NCI-H2029 treated with DMSO at 0.1 percent for 48 hours (cell line): ENCODE measurements around the gene SETD1B.
"Not testable (repeated sequence)": the region's sequence is repeated elsewhere in the genome, so short reads cannot be mapped to it uniquely, and the experiment has no call there.

Experiments used
- DNase-seq: peaks from one replicate; lab custom pipeline; 2025; lab: John Stamatoyannopoulos, UW

The SETD1B gene

DNA sequence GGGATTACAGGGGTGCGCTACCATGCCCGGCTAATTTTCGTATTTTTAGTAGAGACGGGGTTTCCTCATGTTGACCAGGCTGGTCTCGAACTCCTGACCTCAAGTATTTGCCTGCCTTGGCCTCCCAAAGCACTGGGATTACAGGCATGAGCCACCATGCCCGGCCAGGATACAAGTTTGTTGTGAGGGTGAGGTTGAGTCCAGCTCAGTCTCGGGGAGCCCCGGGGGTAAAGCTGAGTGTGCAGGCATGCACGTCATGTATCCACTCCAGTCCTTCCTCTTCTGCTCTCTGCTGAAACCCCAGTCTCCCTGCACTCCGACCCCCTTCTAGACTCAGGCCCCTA is 54.5 kb downstream of the SETD1B start:
- DNase-seq, result no peak

DNA sequence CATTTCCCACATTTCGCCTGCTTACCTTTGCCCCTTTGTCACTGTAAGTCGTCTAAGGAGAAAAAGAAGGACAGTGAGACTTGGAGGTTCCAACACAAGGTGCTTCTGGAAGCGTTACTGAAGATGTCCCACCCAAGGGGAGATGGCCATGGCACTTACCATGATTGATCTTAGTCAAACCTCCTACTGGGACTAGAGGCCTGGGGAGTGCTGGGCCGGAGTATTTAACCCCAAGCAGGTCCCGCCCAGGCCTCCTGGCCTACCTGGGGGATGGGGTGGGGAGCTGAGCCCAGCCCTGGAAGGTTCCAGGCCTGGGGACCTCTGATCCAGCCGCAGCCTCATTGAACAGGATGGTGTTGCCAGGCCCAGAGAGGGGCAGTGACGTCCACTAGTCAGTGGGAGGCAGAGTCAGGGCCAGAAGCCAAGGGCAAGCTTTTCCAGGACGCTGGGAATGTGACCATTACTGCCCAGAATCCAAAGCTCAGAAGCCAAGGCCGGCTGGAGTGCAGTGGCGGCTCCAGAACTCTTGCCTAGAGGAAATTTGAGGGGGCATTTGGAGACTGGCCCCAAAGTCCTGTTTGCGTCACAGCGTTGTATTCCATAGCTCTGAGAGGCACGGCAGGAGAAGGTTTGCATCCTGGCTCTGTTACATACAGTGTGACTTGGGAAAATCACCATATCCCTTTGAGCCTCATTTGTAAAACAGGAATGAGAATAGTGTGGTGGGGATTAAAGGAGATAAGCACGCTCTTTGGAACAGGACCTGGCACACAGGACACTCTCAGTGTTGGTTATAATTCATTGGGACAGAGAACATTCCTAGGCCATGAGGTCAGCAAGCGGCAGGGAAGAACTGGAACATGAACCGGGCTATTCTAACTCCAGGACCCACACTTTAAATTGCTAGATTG is 55.1 kb downstream of the SETD1B start, which contains the start of gene HPD:
Gene HPD, minus strand, starts transcription at position 198 of the 911 bp plus-strand sequence. Its CDS starts 36 bp downstream, at position 162.
- no peak for DNase-seq

DNA sequence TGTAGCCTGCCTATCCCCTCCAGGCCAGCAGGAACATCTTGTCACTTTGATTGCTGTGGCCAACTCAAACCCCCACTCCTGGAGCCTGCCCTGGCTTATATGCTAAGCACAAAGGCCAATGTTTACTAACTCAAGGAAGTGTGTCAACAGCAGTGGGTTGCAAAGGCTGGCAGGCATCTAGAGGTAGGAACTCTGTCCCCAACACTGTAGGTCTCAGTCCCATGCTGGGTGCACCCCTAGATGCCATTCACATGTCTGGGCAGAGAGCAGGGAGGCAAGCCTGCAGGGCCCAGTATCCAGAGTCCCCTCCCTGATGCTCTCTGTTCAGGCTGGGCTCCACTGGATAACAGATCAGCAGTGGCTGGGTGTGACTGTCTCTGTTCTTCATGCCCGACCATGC is 56.4 kb downstream of the SETD1B start:
- no peak for DNase-seq

DNA sequence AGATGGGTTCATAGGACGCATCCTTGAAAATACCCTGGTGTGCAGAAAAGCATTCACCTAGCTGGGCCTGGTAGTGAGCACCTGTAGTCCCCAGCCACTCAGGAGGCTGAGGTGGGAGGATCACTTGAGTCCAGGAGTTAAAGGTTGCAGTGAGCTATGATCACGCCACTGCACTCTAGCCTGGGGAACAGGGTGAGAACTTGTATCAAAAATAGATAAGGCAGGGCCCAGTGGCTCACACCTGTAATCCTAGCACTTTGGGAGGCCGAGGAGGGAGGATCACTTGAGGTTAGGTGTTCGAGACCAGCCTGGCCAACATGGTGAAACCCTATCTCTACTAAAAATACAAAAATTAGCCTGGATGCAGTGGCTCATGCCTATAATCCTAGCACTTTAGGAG is 56.9 kb downstream of the SETD1B start:
- not testable (repeated sequence) for DNase-seq

DNA sequence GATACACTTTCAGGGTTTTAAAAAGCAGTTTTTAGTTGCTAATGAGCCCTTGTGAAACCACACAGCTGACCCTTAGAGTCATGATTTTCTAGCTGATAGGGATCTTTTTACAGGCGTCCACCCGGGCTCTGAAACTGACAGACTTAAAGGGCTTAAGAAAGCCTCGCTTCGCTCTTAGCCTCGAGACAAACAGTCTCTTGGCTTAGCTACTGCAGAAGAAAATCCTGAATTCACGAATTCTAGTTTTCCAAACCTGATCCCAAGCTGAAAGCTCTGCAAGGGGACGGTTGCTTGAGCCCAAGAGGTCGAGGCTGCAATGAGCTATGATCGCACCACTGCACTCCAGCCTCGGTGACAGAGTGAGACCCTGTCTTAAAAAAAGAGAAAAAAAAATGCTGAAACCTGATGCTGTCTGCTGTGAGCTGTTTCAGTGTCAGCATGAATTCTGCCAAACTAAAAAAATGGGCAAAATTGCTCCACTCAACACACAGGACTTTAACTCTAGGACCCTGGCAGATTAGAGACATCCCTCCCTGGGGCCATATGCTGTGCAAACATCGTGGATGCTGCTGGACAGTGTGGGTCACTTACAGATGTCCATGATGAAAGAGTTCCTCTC is 57.9 kb downstream of the SETD1B start:
- DNase-seq, result no peak

DNA sequence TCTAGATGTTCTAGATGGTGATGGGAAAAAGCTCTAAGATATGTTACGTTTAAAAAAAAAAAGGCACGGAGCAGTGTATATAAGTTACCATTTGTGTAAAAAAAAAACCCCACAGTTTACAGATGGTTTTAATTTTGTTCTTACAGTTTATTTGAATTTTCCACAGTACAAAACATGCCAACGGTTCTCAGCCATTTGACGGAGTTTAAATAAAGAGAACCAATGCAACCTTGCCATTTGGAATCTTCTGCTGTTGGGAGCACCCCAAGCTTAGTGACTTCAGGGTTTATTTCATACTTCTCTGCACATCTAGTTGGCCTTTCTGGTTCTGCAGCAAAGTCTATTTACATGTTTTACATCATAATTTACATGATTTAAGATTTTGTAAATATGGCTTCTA is 62.5 kb downstream of the SETD1B start:
- no peak for DNase-seq

DNA sequence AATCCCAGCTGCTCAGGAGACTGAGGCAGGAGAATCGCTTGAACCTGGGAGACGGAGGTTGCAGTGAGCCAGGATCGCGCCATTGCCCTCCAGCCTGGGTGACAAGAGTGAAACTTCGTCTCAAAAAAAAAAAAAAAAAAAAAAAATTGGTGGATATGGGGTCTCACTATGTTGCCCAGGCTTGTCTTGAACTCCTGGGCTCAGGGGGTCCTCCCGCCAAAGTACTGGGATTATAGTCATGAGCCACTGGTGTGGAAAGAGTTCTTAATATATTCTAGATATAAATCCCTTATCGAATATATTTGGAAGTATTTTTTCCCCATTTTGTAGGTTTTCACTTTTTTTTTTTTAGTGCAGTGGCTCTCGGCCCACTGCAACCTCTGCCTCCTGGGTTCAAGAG is 65.4 kb downstream of the SETD1B start:
- not testable (repeated sequence) for DNase-seq

DNA sequence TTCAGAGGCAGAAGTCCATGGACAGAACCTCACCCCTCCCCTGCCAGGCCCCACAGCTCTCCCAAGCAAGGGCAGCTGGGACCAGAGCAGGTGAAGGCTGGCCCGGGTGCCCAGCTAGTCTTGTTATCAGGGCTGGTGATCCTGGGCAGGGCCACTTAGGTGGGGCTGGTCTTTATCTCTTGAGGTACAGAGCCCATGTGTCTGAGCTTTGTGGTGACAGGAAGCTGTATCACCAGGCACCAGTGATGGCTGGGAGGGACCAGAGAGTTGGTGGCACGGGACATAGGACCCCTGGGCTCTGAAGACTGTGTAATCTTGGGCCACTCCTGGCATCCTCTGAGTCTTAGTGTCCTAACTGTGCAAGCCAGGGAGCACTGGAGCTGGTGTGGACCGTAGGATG is 67.7 kb downstream of the SETD1B start:
- no peak for DNase-seq

DNA sequence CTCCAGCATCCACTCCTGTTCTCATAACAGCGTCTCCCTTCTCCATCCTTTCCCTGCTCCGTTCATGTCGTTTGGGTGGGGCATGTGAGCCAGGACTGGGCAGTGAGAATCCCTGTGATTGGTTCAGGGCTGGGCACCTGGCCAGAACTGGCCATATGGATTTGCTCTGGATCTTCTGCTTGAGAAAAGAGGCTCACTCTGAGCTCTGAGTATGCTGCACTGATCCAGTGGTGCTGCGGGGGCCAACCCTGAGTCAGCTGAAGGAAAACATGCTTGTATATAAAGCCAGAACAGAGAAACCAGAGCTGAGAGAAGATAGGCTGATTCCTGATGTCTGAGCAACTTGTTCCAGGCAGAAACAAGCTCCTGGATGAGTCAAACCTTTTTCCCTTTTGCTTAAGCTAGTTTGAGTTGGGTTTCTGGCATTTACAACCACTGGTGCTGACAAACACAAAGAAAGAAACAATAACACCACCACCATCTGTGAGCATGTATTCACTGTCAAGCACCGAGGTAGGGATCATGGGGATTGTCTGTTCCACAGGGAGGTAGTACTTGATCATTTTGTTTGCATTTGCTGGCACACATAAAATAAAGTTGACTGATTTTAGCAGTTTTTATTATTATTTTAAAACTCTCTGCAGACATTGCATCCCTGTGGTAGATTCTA is 68.9 kb downstream of the SETD1B start:
- DNase-seq, result no peak

DNA sequence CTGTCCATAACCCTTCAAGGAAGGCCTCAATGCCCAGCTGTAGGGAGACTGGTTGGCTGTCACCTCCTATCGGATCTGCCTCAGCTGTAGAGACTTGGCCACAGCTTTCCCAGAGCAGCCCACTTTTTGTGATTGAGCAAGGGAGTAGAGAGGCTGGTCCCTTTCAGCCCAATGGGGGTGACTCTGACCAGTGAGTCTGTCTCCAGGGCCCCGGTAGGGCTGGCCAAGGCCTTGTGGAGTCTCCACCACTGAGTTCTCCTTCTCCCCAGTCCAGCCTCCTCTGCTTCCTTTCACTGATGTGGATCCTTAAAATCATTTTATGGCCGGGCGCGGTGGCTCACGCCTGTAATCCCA is 69.4 kb downstream of the SETD1B start:
- DNase-seq, result no peak

DNA sequence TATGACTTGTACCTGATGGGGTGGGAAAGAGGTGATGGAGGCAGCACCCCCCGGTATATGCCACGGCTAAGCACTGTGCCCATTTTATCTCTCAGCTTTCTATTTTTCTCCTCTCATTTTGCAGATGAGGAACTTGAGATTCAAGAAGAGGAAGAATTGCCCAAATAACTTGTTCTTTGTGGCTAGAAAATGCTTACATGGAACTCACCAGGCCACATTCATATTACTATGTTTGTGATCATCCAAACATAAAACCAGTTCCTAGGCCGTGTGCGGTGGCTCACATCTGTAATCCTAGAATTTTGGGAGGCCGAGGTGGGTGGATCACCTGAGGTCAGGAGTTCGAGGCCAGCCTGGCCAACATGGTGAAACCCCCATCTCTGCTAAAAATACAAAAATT is 70.3 kb downstream of the SETD1B start:
- no peak for DNase-seq

DNA sequence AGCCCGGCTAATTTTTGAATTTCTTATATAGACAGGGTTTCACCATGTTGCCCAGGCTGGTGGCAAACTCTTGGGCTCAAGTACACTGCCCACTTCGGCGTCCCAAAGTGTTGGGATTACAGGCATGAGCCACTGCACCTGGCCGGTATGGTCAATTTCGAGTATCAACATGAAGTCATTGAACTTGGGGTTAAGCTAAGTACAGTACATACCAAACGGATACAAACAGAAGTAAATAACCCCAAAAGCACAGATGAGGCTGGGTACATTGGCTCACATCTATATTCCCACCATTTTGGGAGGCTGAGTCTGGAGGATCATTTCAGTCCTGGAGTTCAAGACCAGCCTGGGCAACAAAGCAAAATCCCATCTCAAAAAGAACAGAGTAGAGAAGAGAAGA is 71.8 kb downstream of the SETD1B start:
- no peak for DNase-seq

DNA sequence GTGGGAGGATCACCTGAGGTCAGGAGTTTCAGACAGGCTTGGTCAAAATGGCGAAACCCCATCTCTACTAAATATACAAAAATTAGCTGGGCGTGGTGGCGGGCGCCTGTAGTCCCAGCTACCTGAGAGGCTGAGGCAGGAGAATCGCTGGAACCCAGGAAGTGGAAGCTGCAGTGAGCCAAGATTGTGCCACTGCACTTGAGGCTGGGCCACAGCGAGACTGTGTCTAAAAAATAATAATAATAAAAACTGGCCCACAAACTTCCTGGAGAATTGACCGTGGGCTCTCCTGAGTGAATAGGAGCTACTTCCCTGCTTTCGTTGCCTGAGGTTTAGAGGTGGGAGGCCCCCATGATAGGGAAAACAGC is 72.3 kb downstream of the SETD1B start:
- not testable (repeated sequence) for DNase-seq
